SK-N-SH treated with all-trans-retinoic acid at 6 μM for 48 hours (cell line): ENCODE results near the gene MRPS16.

Source experiments
- ATAC-seq: fragments of 200-7000 bp; cut with Tn5 transposase; 3 replicates; pipeline ENCODE4 v1.9.1; 2020; ENCODE audit warnings: mild to moderate bottlenecking, moderate library complexity
- BACH2 ChIP-seq: fragments of 250-450 bp; sonication (Bioruptor Pico); IDR thresholded peaks from 2 replicates; pipeline ENCODE4 v1.9.0; 2021; ENCODE audit warnings: mild to moderate bottlenecking, borderline replicate concordance
- CSDC2 ChIP-seq: fragments of 250-450 bp; sonication (Bioruptor Pico); IDR thresholded peaks from 2 replicates; pipeline ENCODE4 v1.5.0; 2020; ENCODE audit warnings: mild to moderate bottlenecking, moderate library complexity
- ESRRG ChIP-seq: fragments of 250-450 bp; sonication (Bioruptor Pico); IDR thresholded peaks from 2 replicates; pipeline ENCODE4 v1.6.1; 2021; ENCODE audit warnings: mild to moderate bottlenecking
- GLIS3 ChIP-seq: fragments of 250-450 bp; sonication (Bioruptor Pico); IDR thresholded peaks from 2 replicates; pipeline ENCODE4 v1.5.0; 2020; ENCODE audit warnings: mild to moderate bottlenecking, moderate library complexity
- ISL1 ChIP-seq: fragments of 250-450 bp; sonication (Bioruptor Pico); IDR thresholded peaks from 2 replicates; pipeline ENCODE4 v2.1.2; 2022; ENCODE audit warnings: mild to moderate bottlenecking, moderate library complexity
- RARB ChIP-seq: fragments of 250-450 bp; sonication (Bioruptor Pico); IDR thresholded peaks from 2 replicates; pipeline ENCODE4 v1.8.0; 2021; ENCODE audit warnings: mild to moderate bottlenecking, moderate library complexity
- SNAI2 ChIP-seq: fragments of 250-450 bp; sonication (Bioruptor Pico); IDR thresholded peaks from 2 replicates; pipeline ENCODE4 v1.5.0; 2020; ENCODE audit warnings: mild to moderate bottlenecking, moderate library complexity
- TCF4 ChIP-seq: fragments of 250-450 bp; sonication (Bioruptor Pico); IDR thresholded peaks from 2 replicates; pipeline ENCODE4 v1.8.0; 2021; ENCODE audit warnings: mild to moderate bottlenecking, moderate library complexity, borderline replicate concordance
- TOX ChIP-seq: fragments of 250-450 bp; sonication (Bioruptor Pico); IDR thresholded peaks from 2 replicates; pipeline ENCODE4 v1.8.0; 2021; ENCODE audit warnings: mild to moderate bottlenecking, moderate library complexity, borderline replicate concordance
- ZC3H10 ChIP-seq: fragments of 250-450 bp; sonication (Bioruptor Pico); IDR thresholded peaks from 2 replicates; pipeline ENCODE4 v1.5.1; 2021; ENCODE audit warnings: mild to moderate bottlenecking, moderate library complexity
- ZFP30 ChIP-seq: fragments of 450-650 bp; formaldehyde crosslinking; IDR thresholded peaks from 2 replicates; pipeline ENCODE4 v1.5.0; 2022; ENCODE audit warnings: mild to moderate bottlenecking, moderate library complexity
- ZNF70 ChIP-seq: fragments of 450-650 bp; formaldehyde crosslinking; IDR thresholded peaks from 2 replicates; pipeline ENCODE4 v1.5.0; 2020; ENCODE audit warnings: mild to moderate bottlenecking, moderate library complexity
- ZNF8 ChIP-seq: fragments of 450-650 bp; formaldehyde crosslinking; IDR thresholded peaks from 2 replicates; pipeline ENCODE4 v1.5.0; 2020; ENCODE audit warnings: mild to moderate bottlenecking, moderate library complexity
- TF ChIP-seq, protein P1 (sequence below): fragments of 250-450 bp; sonication (Bioruptor Pico); IDR thresholded peaks from 2 replicates; pipeline ENCODE4 v1.5.1; 2020; ENCODE audit warnings: low read depth, mild to moderate bottlenecking, moderate library complexity
- TF ChIP-seq, protein P2 (sequence below): fragments of 250-450 bp; sonication (Bioruptor Pico); IDR thresholded peaks from 2 replicates; pipeline ENCODE4 v1.5.0; 2020; ENCODE audit warnings: mild to moderate bottlenecking, moderate library complexity
- TF ChIP-seq, protein P3 (sequence below): fragments of 250-450 bp; sonication (Bioruptor Pico); IDR thresholded peaks from 2 replicates; pipeline ENCODE4 v1.8.0; 2021; ENCODE audit warnings: low read depth, mild to moderate bottlenecking, moderate library complexity, borderline replicate concordance

The MRPS16 gene

DNA sequence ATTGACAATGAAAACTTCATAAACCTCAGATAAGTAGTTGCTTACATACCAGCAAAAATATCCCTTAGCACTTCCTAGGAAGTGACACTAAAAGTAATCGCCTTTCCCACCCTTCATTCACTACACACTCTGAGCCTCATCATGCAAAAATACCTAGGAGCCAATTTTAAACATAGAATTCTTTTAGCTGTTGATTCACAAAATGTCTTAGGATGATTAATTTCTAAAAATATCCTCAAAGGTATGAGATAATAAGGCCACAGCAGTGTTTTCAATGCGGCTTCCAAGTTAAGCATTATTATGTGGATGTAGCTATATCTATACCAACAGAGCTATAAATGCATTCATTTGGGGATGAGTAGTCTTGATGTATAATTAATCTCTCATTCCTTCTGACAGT is 18.6 kb downstream of the MRPS16 start:
- no peak for ATAC-seq
- TF ChIP-seq SNAI2, result no peak
- no peak for TF ChIP-seq ZNF70 (CRISPR knock-in tag)
- no peak for TF ChIP-seq ISL1 (CRISPR knock-in tag)
- TF ChIP-seq ZNF8, result no peak
- TF ChIP-seq TCF4 (CRISPR knock-in tag), result no peak
- TF ChIP-seq, all 23 proteins: peak for 0

DNA sequence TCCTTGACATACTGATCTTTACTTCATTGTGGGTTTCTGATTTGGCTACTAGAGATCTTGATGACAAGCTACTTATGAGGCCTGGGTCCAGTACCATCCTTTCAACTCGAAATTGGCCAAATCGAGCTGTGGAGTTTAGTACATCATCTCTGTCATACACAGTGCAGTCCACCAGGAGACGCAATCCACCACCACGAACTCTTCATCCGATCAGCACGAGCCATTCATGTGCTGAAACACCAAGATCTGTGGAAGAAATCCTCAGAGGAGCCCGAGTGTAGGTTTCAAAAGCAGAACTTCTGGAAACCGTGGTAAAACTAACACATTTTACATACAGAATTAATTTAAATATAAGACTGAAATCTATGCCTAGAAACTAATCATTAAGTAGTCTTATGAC is 19.6 kb downstream of the MRPS16 start:
- TF ChIP-seq TOX (CRISPR knock-in tag), result no peak
- no peak for TF ChIP-seq ESRRG (CRISPR knock-in tag)
- peak; percentile 41; the same call in 1 of the 3 replicates for ATAC-seq

DNA sequence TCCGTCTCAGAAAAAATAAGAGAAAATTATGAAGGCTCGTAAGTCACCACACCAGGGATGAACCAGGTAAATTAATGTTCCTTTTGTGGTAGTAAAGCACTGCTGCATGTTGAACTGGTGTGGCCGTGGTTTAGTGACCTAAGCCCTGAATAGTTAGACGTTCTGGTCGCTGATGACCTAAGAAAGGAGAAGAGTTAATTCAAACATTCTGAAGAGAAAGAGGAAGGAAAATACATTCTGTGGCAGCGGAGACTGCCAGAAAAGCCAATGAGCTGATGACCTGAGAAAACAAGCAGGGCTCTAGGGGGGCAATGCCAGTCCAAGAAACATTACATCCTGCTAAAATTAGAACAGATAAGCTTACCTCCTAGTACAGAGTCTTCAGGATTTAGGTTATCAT is 22.9 kb downstream of the MRPS16 start:
- no peak for ATAC-seq
- TF ChIP-seq ESRRG (CRISPR knock-in tag) (no peak), ZNF70 (CRISPR knock-in tag) (no peak)

DNA sequence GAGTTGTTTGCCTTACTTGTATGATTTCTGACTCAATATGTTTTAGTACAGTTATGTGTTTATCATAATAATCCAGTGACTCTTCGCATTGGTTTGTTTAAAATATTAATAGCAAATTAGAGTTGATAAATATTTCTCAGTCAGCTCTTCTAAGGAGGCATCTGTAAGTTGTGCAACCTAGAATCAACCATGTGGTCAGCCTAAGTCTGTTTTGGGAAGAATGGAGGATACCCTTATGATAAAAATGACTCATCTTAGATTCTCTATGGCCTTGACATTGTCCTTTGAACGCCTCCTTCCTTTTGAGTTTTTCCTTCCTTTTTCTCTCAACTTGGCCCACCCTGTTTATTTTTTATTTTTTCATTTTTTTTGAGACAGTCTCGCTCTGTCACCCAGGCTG is 24.2 kb downstream of the MRPS16 start:
- no peak for ATAC-seq
- TF ChIP-seq CSDC2 (CRISPR knock-in tag), result no peak
- TF ChIP-seq, all 23 proteins: peak for 0

DNA sequence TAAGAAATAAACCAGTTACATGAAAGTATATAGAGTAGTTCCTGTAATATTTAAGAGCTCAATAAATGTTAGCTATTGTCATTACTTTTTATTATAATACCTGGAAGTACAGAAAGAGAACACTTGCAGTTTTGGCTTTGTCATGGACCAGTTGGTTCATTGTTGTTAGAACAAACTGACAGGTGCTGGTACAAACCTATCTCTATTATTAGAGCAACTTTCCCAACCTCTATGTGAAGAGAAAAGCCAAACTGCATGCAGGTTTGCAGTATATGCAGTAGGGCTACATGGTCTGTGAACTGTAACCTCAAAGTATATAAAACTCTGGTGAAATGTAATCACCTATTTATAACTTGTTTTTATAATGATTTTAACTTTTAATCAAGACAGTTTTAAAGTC is 25.8 kb downstream of the MRPS16 start:
- no peak for ATAC-seq
- TF ChIP-seq, protein P1, sequence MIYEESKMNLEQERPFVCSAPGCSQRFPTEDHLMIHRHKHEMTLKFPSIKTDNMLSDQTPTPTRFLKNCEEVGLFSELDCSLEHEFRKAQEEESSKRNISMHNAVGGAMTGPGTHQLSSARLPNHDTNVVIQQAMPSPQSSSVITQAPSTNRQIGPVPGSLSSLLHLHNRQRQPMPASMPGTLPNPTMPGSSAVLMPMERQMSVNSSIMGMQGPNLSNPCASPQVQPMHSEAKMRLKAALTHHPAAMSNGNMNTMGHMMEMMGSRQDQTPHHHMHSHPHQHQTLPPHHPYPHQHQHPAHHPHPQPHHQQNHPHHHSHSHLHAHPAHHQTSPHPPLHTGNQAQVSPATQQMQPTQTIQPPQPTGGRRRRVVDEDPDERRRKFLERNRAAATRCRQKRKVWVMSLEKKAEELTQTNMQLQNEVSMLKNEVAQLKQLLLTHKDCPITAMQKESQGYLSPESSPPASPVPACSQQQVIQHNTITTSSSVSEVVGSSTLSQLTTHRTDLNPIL, result no peak
- TF ChIP-seq ZNF70 (CRISPR knock-in tag) (no peak), RARB (CRISPR knock-in tag) (no peak), ZFP30 (CRISPR knock-in tag) (no peak), BACH2 (CRISPR knock-in tag) (no peak), CSDC2 (CRISPR knock-in tag) (no peak), TOX (CRISPR knock-in tag) (no peak), ISL1 (CRISPR knock-in tag) (no peak), GLIS3 (CRISPR knock-in tag) (no peak), ZC3H10 (no peak)
- TF ChIP-seq, protein P2, sequence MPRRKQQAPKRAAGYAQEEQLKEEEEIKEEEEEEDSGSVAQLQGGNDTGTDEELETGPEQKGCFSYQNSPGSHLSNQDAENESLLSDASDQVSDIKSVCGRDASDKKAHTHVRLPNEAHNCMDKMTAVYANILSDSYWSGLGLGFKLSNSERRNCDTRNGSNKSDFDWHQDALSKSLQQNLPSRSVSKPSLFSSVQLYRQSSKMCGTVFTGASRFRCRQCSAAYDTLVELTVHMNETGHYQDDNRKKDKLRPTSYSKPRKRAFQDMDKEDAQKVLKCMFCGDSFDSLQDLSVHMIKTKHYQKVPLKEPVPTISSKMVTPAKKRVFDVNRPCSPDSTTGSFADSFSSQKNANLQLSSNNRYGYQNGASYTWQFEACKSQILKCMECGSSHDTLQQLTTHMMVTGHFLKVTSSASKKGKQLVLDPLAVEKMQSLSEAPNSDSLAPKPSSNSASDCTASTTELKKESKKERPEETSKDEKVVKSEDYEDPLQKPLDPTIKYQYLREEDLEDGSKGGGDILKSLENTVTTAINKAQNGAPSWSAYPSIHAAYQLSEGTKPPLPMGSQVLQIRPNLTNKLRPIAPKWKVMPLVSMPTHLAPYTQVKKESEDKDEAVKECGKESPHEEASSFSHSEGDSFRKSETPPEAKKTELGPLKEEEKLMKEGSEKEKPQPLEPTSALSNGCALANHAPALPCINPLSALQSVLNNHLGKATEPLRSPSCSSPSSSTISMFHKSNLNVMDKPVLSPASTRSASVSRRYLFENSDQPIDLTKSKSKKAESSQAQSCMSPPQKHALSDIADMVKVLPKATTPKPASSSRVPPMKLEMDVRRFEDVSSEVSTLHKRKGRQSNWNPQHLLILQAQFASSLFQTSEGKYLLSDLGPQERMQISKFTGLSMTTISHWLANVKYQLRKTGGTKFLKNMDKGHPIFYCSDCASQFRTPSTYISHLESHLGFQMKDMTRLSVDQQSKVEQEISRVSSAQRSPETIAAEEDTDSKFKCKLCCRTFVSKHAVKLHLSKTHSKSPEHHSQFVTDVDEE, result no peak

DNA sequence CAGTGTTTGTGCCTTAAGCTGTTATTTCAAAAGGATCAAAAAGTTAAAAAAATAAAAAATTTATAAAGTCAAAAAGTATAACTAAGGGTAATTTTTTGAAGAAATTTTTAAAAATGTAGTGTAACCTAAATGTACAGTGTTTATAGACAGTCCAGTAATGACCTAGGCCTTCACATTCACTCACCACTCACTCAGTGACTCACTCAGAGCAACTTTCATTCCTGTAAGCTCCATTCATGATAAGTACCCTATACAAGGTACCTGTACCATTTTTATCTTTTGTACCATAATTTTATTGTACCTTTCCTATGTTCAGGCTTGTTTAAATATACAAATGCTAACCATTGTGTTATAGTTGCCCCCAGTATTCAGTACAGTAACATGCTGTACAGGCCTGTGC is 26.9 kb downstream of the MRPS16 start:
- ATAC-seq, result no peak
- TF ChIP-seq, protein P2, result no peak
- no peak for TF ChIP-seq RARB (CRISPR knock-in tag)
- TF ChIP-seq TOX (CRISPR knock-in tag), result no peak
- TF ChIP-seq, protein P3, sequence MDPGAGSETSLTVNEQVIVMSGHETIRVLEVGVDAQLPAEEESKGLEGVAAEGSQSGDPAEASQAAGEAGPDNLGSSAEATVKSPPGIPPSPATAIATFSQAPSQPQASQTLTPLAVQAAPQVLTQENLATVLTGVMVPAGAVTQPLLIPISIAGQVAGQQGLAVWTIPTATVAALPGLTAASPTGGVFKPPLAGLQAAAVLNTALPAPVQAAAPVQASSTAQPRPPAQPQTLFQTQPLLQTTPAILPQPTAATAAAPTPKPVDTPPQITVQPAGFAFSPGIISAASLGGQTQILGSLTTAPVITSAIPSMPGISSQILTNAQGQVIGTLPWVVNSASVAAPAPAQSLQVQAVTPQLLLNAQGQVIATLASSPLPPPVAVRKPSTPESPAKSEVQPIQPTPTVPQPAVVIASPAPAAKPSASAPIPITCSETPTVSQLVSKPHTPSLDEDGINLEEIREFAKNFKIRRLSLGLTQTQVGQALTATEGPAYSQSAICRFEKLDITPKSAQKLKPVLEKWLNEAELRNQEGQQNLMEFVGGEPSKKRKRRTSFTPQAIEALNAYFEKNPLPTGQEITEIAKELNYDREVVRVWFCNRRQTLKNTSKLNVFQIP, result no peak
- TF ChIP-seq ISL1 (CRISPR knock-in tag), result no peak
- TF ChIP-seq, protein P1, result no peak
- TF ChIP-seq SNAI2, result no peak
- TF ChIP-seq ZNF70 (CRISPR knock-in tag), result no peak
- no peak for TF ChIP-seq GLIS3 (CRISPR knock-in tag)
